AG04450 (cell line): ENCODE measurements around the gene TRAP1. TPM values are rescaled to one million over a fixed set of nuclear protein-coding genes. Genes with fewer than 3 reads are reported as not detected.

ENCODE experiments used
- CTCF ChIA-PET: fragments of 300-600, 350-600 bp; formaldehyde crosslinking; extraction: SDS; loops from one replicate; lab custom pipeline; 2022; ENCODE audit warnings: antibody characterized with exemption, inconsistent platforms; lab: Charles Lee
- POLR2A ChIA-PET: fragments of 350-600 bp; formaldehyde crosslinking; extraction: SDS; loops from one replicate; lab custom pipeline; 2021; ENCODE audit warnings: antibody characterized with exemption, inconsistent platforms; lab: Yijun Ruan, JAX
- DNase-seq: peaks from one replicate; pipeline ENCODE4 v3.0.0-alpha.2; 2011; ENCODE audit warnings: low read depth, low spot score
- H3K27ac ChIP-seq: one replicate; pipeline ENCODE4 v1.5.1; 2012; ENCODE audit warnings: low read depth, low read length, control low read depth
- H3K27me3 ChIP-seq: one replicate; pipeline ENCODE4 v1.6.0; 2012; ENCODE audit warnings: low read length; ENCODE audit not compliant: control insufficient read depth, insufficient read depth
- H3K4me3 ChIP-seq: 2 replicates; pipeline ENCODE4 v1.5.1; 2011; ENCODE audit warnings: mild to moderate bottlenecking, low read depth, low read length, control low read depth
- H3K9me3 ChIP-seq: 2 replicates; pipeline ENCODE4 v1.5.1; 2012; ENCODE audit warnings: low read length; ENCODE audit not compliant: control insufficient read depth, insufficient read depth
- CTCF ChIP-seq: IDR thresholded peaks from 2 replicates; pipeline ENCODE4 v1.5.1; 2011; ENCODE audit warnings: low read depth, low read length, control low read depth, inconsistent platforms
- polyA plus RNA-seq: library from polyadenylated mRNA; depleted of rRNA; stranded (reverse); fragments of >200 nt; gene quantifications from 2 replicates; pipeline ENCODE4 v1.2.3, GENCODE V29; 2011

Gene TRAP1
- polyA plus RNA-seq, 1 experiment, result 83.9 TPM

- H3K4me3 ChIP-seq, result no peak overlapping the region
- H3K27me3 ChIP-seq, result no peaks in the 10 kb centered on the region
- CTCF ChIA-PET, result no interaction called here
- no peak overlapping the region for H3K27ac ChIP-seq
- H3K9me3 ChIP-seq, result peaks cover 6% of the 10 kb centered on the region; the same call in 1 of the 2 replicates
- DNase-seq, result no peak
- no peak for TF ChIP-seq CTCF
- POLR2A ChIA-PET, result interaction anchor here (0.6 to 0.7 kb wide), 2 partner anchors 9 to 22 kb away, joined by 3 read pairs; partner anchors contain the start of gene TRAP1
Observed at GRCh38 chr16:3738541-3738940, 21.2 kb upstream of the TRAP1 start.

GRCh38 chr16:3738128-3738527 lies 20.8 kb upstream of the TRAP1 start:
- no peak overlapping the region for H3K4me3 ChIP-seq
- no peak overlapping the region for H3K27ac ChIP-seq
- ChIA-PET POLR2A (interaction anchor here (0.6 to 0.7 kb wide), 2 partner anchors 9 to 21 kb away, joined by 3 read pairs; partner anchors contain the start of gene TRAP1), CTCF (no interaction called here)
- DNase-seq, result no peak
- peaks cover 6% of the 10 kb centered on the region; the same call in 1 of the 2 replicates for H3K9me3 ChIP-seq
- H3K27me3 ChIP-seq, result no peaks in the 10 kb centered on the region
- no peak for TF ChIP-seq CTCF

- DNase-seq, result no peak
- ChIA-PET POLR2A (no interaction called here), CTCF (no interaction called here)
- no peak for TF ChIP-seq CTCF
- Histone ChIP-seq H3K27me3 (no peaks in the 10 kb centered on the region), H3K27ac (no peak overlapping the region), H3K9me3 (peaks cover 6% of the 10 kb centered on the region; the same call in 1 of the 2 replicates), H3K4me3 (no peak overlapping the region)
Observed at GRCh38 chr16:3737181-3737580, 19.9 kb upstream of the TRAP1 start.

GRCh38 chr16:3736116-3736515 lies 18.8 kb upstream of the TRAP1 start:
- Histone ChIP-seq H3K9me3 (peaks cover 6% of the 10 kb centered on the region; the same call in 1 of the 2 replicates), H3K27ac (no peak overlapping the region), H3K27me3 (no peaks in the 10 kb centered on the region), H3K4me3 (no peak overlapping the region)
- ChIA-PET POLR2A (no interaction called here), CTCF (no interaction called here)
- DNase-seq, result no peak
- no peak for TF ChIP-seq CTCF

- Histone ChIP-seq H3K4me3 (no peak overlapping the region), H3K27me3 (no peaks in the 10 kb centered on the region), H3K27ac (no peak overlapping the region), H3K9me3 (peaks cover 6% of the 10 kb centered on the region; the same call in 1 of the 2 replicates)
- POLR2A ChIA-PET, result no interaction called here
- CTCF ChIA-PET, result no interaction called here
- TF ChIP-seq CTCF, result no peak
- no peak for DNase-seq
Observed at GRCh38 chr16:3735541-3735940, 18.2 kb upstream of the TRAP1 start.
